Activated CD4-positive, alpha-beta T cell treated with anti-CD3 and anti-CD28 coated beads for 48 hours (primary cell): ENCODE data around the gene SLC13A3.
"Not testable (repeated sequence)": the region's sequence is repeated elsewhere in the genome, so short reads cannot be mapped to it uniquely, and the experiment has no call there.

Source experiments
- DNase-seq: peaks from one replicate; pipeline ENCODE4 v3.0.0-alpha.2; 2020

Gene SLC13A3

GRCh38 chr20:46678516-46678915, 27.3 kb upstream of the SLC13A3 start:
- no peak for DNase-seq

GRCh38 chr20:46677608-46678007, 26.3 kb upstream of the SLC13A3 start:
- DNase-seq: no peak

GRCh38 chr20:46676649-46677316, 25.5 kb upstream of the SLC13A3 start:
- DNase-seq: not testable (repeated sequence)

- DNase-seq: no peak
Observed at GRCh38 chr20:46674253-46675083, 23.2 kb upstream of the SLC13A3 start.

GRCh38 chr20:46673394-46674252, 22.4 kb upstream of the SLC13A3 start:
- DNase-seq: no peak

GRCh38 chr20:46672543-46673148, 21.4 kb upstream of the SLC13A3 start:
- no peak for DNase-seq

- no peak for DNase-seq
Observed at GRCh38 chr20:46671866-46672542, 20.7 kb upstream of the SLC13A3 start.

- DNase-seq: no peak
Observed at GRCh38 chr20:46670585-46671584, 19.6 kb upstream of the SLC13A3 start.

- DNase-seq: no peak
Observed at GRCh38 chr20:46670228-46670584, 18.9 kb upstream of the SLC13A3 start.

GRCh38 chr20:46666818-46667515, 15.7 kb upstream of the SLC13A3 start:
- no peak for DNase-seq

GRCh38 chr20:46666306-46666705, 15.0 kb upstream of the SLC13A3 start:
- no peak for DNase-seq

- no peak for DNase-seq
Observed at GRCh38 chr20:46665602-46666001, 14.3 kb upstream of the SLC13A3 start.

- DNase-seq: no peak
Observed at GRCh38 chr20:46663531-46663930, 12.3 kb upstream of the SLC13A3 start.

GRCh38 chr20:46661659-46662058, 10.4 kb upstream of the SLC13A3 start:
- DNase-seq: no peak

- DNase-seq: no peak
Observed at GRCh38 chr20:46660487-46660886, 9.2 kb upstream of the SLC13A3 start.

- no peak for DNase-seq
Observed at GRCh38 chr20:46657618-46658017, 6.4 kb upstream of the SLC13A3 start.

GRCh38 chr20:46657137-46657536, 5.9 kb upstream of the SLC13A3 start:
- no peak for DNase-seq

- DNase-seq: no peak
Observed at GRCh38 chr20:46652699-46653098, 1.4 kb upstream of the SLC13A3 start.

- no peak for DNase-seq
Observed at GRCh38 chr20:46650575-46651090, 626 bp downstream of the SLC13A3 start.

- no peak for DNase-seq
Observed at GRCh38 chr20:46649965-46650542, 1.2 kb downstream of the SLC13A3 start.
